NCI-H1105 treated with DMSO at 0.1 percent for 48 hours (cell line): ENCODE results near the gene HOXD4.

ENCODE experiments used
- DNase-seq: peaks from one replicate; lab custom pipeline; 2025; lab: John Stamatoyannopoulos, UW

The HOXD4 gene

GRCh38 chr2:176156807-176157498 lies 5.6 kb downstream of the HOXD4 start, which contains the start of gene HOXD3:
Gene HOXD3 (plus strand): TSS chr2:176157307. CDS start chr2:176169115, 11,808 bp downstream.
- no peak for DNase-seq

GRCh38 chr2:176157499-176158185 lies 6.3 kb downstream of the HOXD4 start:
- no peak for DNase-seq

GRCh38 chr2:176158186-176158591 lies 6.8 kb downstream of the HOXD4 start:
- no peak for DNase-seq

GRCh38 chr2:176158855-176159662 lies 7.7 kb downstream of the HOXD4 start:
- no peak for DNase-seq

GRCh38 chr2:176159663-176160250 lies 8.4 kb downstream of the HOXD4 start:
- no peak for DNase-seq

GRCh38 chr2:176160251-176160985 lies 9.1 kb downstream of the HOXD4 start:
- DNase-seq, result no peak

GRCh38 chr2:176160986-176161824 lies 9.9 kb downstream of the HOXD4 start:
- no peak for DNase-seq

- DNase-seq, result no peak
Measured at GRCh38 chr2:176161825-176162626, 10.7 kb downstream of the HOXD4 start.

- no peak for DNase-seq
Measured at GRCh38 chr2:176162911-176163671, 11.7 kb downstream of the HOXD4 start.

GRCh38 chr2:176163672-176164056 lies 12.3 kb downstream of the HOXD4 start:
- no peak for DNase-seq

GRCh38 chr2:176164201-176164600 lies 12.9 kb downstream of the HOXD4 start:
- DNase-seq, result no peak

- DNase-seq, result no peak
Measured at GRCh38 chr2:176164611-176165369, 13.4 kb downstream of the HOXD4 start.

- DNase-seq, result no peak
Measured at GRCh38 chr2:176165370-176166050, 14.2 kb downstream of the HOXD4 start.

- DNase-seq, result no peak
Measured at GRCh38 chr2:176166272-176166671, 14.9 kb downstream of the HOXD4 start.

GRCh38 chr2:176167398-176167797 lies 16.0 kb downstream of the HOXD4 start:
- no peak for DNase-seq

- no peak for DNase-seq
Measured at GRCh38 chr2:176169181-176169580, 17.8 kb downstream of the HOXD4 start.

- no peak for DNase-seq
Measured at GRCh38 chr2:176169711-176170110, 18.4 kb downstream of the HOXD4 start.
